DND-41 (cell line): ENCODE results near the gene SLC6A9.

Source experiments
- ATAC-seq: fragments of 200-7000 bp; cut with Tn5 transposase; 3 replicates; pipeline ENCODE4 v1.9.1; 2021; ENCODE audit warnings: low read depth; ENCODE audit not compliant: insufficient read depth
- DNase-seq: peaks from one replicate; pipeline ENCODE4 v3.0.0-alpha.2; 2020
- H2AFZ ChIP-seq: 2 replicates; pipeline ENCODE4 v1.6.0; 2012; ENCODE audit warnings: low read depth, low read length
- H3K27ac ChIP-seq: 2 replicates; pipeline ENCODE4 v1.5.1; 2012; ENCODE audit warnings: low read length, inconsistent platforms
- H3K27me3 ChIP-seq: fragments of 200-600 bp; sonication (generic); 2 replicates; pipeline ENCODE4 v1.6.0; 2012; ENCODE audit warnings: low read length, mild to moderate bottlenecking, inconsistent platforms; ENCODE audit not compliant: insufficient read depth, poor library complexity
- H3K36me3 ChIP-seq: 2 replicates; pipeline ENCODE4 v1.5.1; 2012; ENCODE audit warnings: low read length, inconsistent platforms; ENCODE audit not compliant: insufficient read depth
- H3K4me1 ChIP-seq: 2 replicates; pipeline ENCODE4 v1.5.1; 2012; ENCODE audit warnings: mild to moderate bottlenecking, low read length; ENCODE audit not compliant: insufficient read depth
- H3K4me2 ChIP-seq: 2 replicates; pipeline ENCODE4 v1.6.0; 2012; ENCODE audit warnings: mild to moderate bottlenecking, moderate library complexity, low read length, inconsistent platforms; ENCODE audit not compliant: insufficient read depth
- H3K4me3 ChIP-seq, 2 experiments: fragments of 200-600 bp in 1 of 2; shearing (Covaris generic) in 1 of 2; 2 replicates each; pipeline ENCODE4 v1.5.1; 2012 to 2016; ENCODE audit warnings: inconsistent platforms in 2 of 2, low read length in 2 of 2, mild to moderate bottlenecking in 2 of 2, low read depth in 1 of 2, moderate library complexity in 1 of 2
- H3K79me2 ChIP-seq: 2 replicates; pipeline ENCODE4 v1.6.0; 2012; ENCODE audit warnings: low read length, inconsistent platforms; ENCODE audit not compliant: insufficient read depth
- H3K9ac ChIP-seq: 2 replicates; pipeline ENCODE4 v1.6.0; 2012; ENCODE audit warnings: low read depth, mild to moderate bottlenecking, inconsistent platforms, low read length, moderate library complexity
- H3K9me3 ChIP-seq: 2 replicates; pipeline ENCODE4 v1.5.1; 2012; ENCODE audit warnings: low read length, moderate library complexity, mild to moderate bottlenecking, inconsistent platforms; ENCODE audit not compliant: insufficient read depth, severe bottlenecking
- H4K20me1 ChIP-seq: 2 replicates; pipeline ENCODE4 v1.6.0; 2012; ENCODE audit warnings: low read length; ENCODE audit not compliant: insufficient read depth
- CTCF ChIP-seq: IDR thresholded peaks from 2 replicates; pipeline ENCODE4 v1.5.1; 2012; ENCODE audit warnings: borderline replicate concordance, low read length, moderate library complexity, mild to moderate bottlenecking; ENCODE audit not compliant: poor library complexity, severe bottlenecking; ENCODE audit errors: extremely low read depth
- EZH2 ChIP-seq: IDR thresholded peaks from 3 replicates; pipeline ENCODE4 v1.6.1; 2012; ENCODE audit warnings: borderline replicate concordance, low read depth, mild to moderate bottlenecking, moderate library complexity, low read length, inconsistent platforms; ENCODE audit not compliant: severe bottlenecking

SLC6A9 gene

GRCh38 chr1:44053394-44053793 is 22.1 kb upstream of the SLC6A9 start:
- TF ChIP-seq CTCF, result no peak
- no peak overlapping the region for H3K27ac ChIP-seq
- H3K4me3 ChIP-seq, result no peak overlapping the region
- H3K4me1 ChIP-seq, result no peaks in the 10 kb centered on the region
- no peak overlapping the region for H3K9ac ChIP-seq
- peaks cover 26% of the 10 kb centered on the region for H3K27me3 ChIP-seq
- no peaks in the 10 kb centered on the region for H3K9me3 ChIP-seq
- H3K4me2 ChIP-seq, result no peak overlapping the region
- DNase-seq (no peak), ATAC-seq (no peak)
- H4K20me1 ChIP-seq, result 0 out of 2 replicates have a peak, but pooled peaks cover 2% of the 10 kb centered on the region
- H2AFZ ChIP-seq, result no peak overlapping the region
- no peaks in the 10 kb centered on the region for H3K36me3 ChIP-seq
- H3K79me2 ChIP-seq, result no peaks in the 10 kb centered on the region

GRCh38 chr1:44050261-44050660 is 19.0 kb upstream of the SLC6A9 start:
- DNase-seq, result no peak
- H3K4me2 ChIP-seq, result no peak overlapping the region

GRCh38 chr1:44049839-44050238 is 18.6 kb upstream of the SLC6A9 start:
- 0 out of 2 replicates have a peak, but pooled peaks cover 2% of the 10 kb centered on the region for H4K20me1 ChIP-seq
- no peaks in the 10 kb centered on the region for H3K36me3 ChIP-seq
- H3K27me3 ChIP-seq, result peaks cover 8% of the 10 kb centered on the region
- no peaks in the 10 kb centered on the region for H3K79me2 ChIP-seq
- no peak overlapping the region for H3K4me2 ChIP-seq
- H3K9ac ChIP-seq, result no peak overlapping the region
- ATAC-seq, result no peak
- H3K4me1 ChIP-seq, result no peaks in the 10 kb centered on the region
- no peak overlapping the region for H3K27ac ChIP-seq
- no peak for TF ChIP-seq EZH2
- no peak for TF ChIP-seq CTCF
- H3K9me3 ChIP-seq, result no peaks in the 10 kb centered on the region
- H2AFZ ChIP-seq, result no peak overlapping the region
- DNase-seq, result no peak
- H3K4me3 ChIP-seq, result no peak overlapping the region

More at GRCh38 chr1:44050261-44050660, 19.0 kb upstream of the SLC6A9 start:
- TF ChIP-seq EZH2 (no peak), CTCF (no peak)
- H3K36me3 ChIP-seq, result no peaks in the 10 kb centered on the region
- peaks cover 11% of the 10 kb centered on the region for H3K27me3 ChIP-seq
- no peak overlapping the region for H3K9ac ChIP-seq
- 0 out of 2 replicates have a peak, but pooled peaks cover 2% of the 10 kb centered on the region for H4K20me1 ChIP-seq
- H3K79me2 ChIP-seq, result no peaks in the 10 kb centered on the region
- H3K9me3 ChIP-seq, result no peaks in the 10 kb centered on the region
- H2AFZ ChIP-seq, result no peak overlapping the region
- H3K4me1 ChIP-seq, result no peaks in the 10 kb centered on the region
- no peak for ATAC-seq
- no peak overlapping the region for H3K4me3 ChIP-seq
- H3K27ac ChIP-seq, result no peak overlapping the region
